Measurements from ENCODE around the gene CHD2. TPM values are rescaled to one million over a fixed set of nuclear protein-coding genes. Genes with fewer than 3 reads are reported as not detected.

CHD2 gene
- total RNA-seq, 1 experiment from 2014 or later = 120 TPM

- ChIA-PET CTCF (no interaction called here), POLR2A (ENCODE audit: unreplicated experiment) (no interaction called here)
- Histone ChIP-seq H3F3A (ENCODE audit: insufficient read depth, low read depth) (peaks cover 81% of the 10 kb centered on the region), H3K4me2 (no peak overlapping the region), H3K36me3 (ENCODE audit: low read depth) (peaks cover 19% of the 10 kb centered on the region), H3K4me3 (no peak overlapping the region), H3K79me2 (ENCODE audit: low read depth) (peaks cover 100% of the 10 kb centered on the region), H3K9me3 (ENCODE audit: insufficient read depth, low read depth) (no peaks in the 10 kb centered on the region), H4K20me1 (ENCODE audit: insufficient read depth) (0 out of 2 replicates have a peak, but pooled peaks cover 3% of the 10 kb centered on the region), H3K4me1 (replicated peaks; ENCODE audit: insufficient read depth) (peaks cover 85% of the 10 kb centered on the region), H3K27ac (no peak overlapping the region), H3K27me3 (ENCODE audit: insufficient read depth, low read depth) (no peaks in the 10 kb centered on the region), H3K9me2 (ENCODE audit: insufficient read depth) (no peaks in the 10 kb centered on the region), H2AFZ (no peak overlapping the region)
- no TSS peak for BruUV-seq (replicated peaks)
- intact Hi-C loops (cut with micrococcal nuclease; ENCODE audit: unreplicated experiment) = no loop called here
- DNase-seq = no peak
- TF ChIP-seq EZH2 (IDR thresholded peaks at IDR 0.05; ENCODE audit: low read depth) = no peak
- TF ChIP-seq, protein P1, sequence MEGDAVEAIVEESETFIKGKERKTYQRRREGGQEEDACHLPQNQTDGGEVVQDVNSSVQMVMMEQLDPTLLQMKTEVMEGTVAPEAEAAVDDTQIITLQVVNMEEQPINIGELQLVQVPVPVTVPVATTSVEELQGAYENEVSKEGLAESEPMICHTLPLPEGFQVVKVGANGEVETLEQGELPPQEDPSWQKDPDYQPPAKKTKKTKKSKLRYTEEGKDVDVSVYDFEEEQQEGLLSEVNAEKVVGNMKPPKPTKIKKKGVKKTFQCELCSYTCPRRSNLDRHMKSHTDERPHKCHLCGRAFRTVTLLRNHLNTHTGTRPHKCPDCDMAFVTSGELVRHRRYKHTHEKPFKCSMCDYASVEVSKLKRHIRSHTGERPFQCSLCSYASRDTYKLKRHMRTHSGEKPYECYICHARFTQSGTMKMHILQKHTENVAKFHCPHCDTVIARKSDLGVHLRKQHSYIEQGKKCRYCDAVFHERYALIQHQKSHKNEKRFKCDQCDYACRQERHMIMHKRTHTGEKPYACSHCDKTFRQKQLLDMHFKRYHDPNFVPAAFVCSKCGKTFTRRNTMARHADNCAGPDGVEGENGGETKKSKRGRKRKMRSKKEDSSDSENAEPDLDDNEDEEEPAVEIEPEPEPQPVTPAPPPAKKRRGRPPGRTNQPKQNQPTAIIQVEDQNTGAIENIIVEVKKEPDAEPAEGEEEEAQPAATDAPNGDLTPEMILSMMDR (conservative IDR thresholded peaks at IDR 0.05) = no peak
These were observed 10.3 kb downstream of the CHD2 start for GRCh38 chr15:92910451-92910850.

DNA sequence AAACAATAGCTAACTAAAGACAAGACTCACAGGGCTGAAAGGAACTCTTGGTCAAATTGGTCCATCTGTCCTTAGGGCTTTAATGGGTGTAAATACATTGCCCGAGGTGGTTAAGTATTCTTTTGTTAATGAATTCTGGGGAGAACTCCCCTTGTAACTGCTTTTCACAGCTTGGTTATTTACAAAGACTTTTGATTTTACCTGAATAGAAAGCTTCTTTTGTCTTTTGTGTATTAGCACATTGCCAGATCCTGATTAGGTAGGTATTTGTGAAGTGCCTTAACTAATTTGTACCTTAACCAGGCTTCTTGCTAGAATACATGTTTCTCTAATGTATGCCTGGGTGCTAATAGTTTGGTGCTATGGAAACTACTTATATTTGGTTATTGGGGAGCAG is 14.0 kb downstream of the CHD2 start:
- Histone ChIP-seq H4K20me1 (ENCODE audit: insufficient read depth) (no peaks in the 10 kb centered on the region), H3K79me2 (ENCODE audit: low read depth) (peaks cover 95% of the 10 kb centered on the region), H3K9me2 (ENCODE audit: insufficient read depth) (no peaks in the 10 kb centered on the region), H2AFZ (no peak overlapping the region), H3K36me3 (ENCODE audit: low read depth) (peaks cover 20% of the 10 kb centered on the region), H3K9me3 (ENCODE audit: insufficient read depth, low read depth) (no peaks in the 10 kb centered on the region), H3K4me3 (peak overlapping the region; percentile 32; the same call in 1 of the 2 replicates), H3K27ac (peak overlapping the region; percentile 97), H3K27me3 (ENCODE audit: insufficient read depth, low read depth) (no peaks in the 10 kb centered on the region), H3K4me2 (peak overlapping the region; percentile 58), H3F3A (ENCODE audit: insufficient read depth, low read depth) (peaks cover 84% of the 10 kb centered on the region), H3K4me1 (replicated peaks; ENCODE audit: insufficient read depth) (peaks cover 85% of the 10 kb centered on the region)
- POLR2A ChIA-PET (ENCODE audit: unreplicated experiment) = interaction anchor here (0.6 to 0.8 kb wide), 3 partner anchors 94 to 249 kb away, joined by 3 to 5 read pairs (median 4); no protein-coding TSS in a partner anchor
- DNase-seq = no peak
- CTCF ChIA-PET = interaction anchor here (0.6 kb wide), 1 partner anchor 39 kb away, joined by 3 read pairs; no protein-coding TSS in a partner anchor
- intact Hi-C loops (cut with micrococcal nuclease; ENCODE audit: unreplicated experiment) = loop anchor here (2.0 kb wide), 1 partner anchor 25 kb away; no protein-coding TSS in a partner anchor
- TF ChIP-seq, protein P1 (conservative IDR thresholded peaks at IDR 0.05) = no peak
- TF ChIP-seq EZH2 (IDR thresholded peaks at IDR 0.05; ENCODE audit: low read depth) = no peak
- no TSS peak for BruUV-seq (replicated peaks)

DNA sequence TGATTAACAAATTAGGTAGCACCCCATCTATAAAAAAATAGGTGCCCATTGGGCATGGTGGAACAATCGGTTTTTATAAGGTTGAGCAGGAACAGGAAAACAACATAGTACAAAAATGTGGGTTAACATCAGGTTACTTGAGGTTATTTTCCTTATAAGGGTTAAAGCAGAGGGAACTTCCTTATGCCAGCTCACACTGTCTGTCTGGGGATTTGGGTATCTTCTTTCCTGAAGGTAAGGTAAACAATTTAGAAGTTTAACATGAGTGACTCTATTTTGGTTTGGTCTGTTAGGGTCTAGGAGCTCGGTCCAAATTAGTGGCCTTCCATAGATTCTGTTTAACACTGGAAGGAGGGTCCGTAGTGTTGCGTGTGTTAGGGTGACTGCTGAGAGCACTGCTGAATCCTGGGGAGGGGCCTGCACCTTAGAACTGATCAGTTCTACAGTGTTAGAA is 14.7 kb downstream of the CHD2 start:
- ChIA-PET POLR2A (ENCODE audit: unreplicated experiment) (interaction anchor here (0.6 to 0.8 kb wide), 2 partner anchors 249 to 800 kb away, joined by 5 to 8 read pairs; no protein-coding TSS in a partner anchor), CTCF (no interaction called here)
- Histone ChIP-seq H3K4me2 (peak overlapping the region; percentile 58), H2AFZ (no peak overlapping the region), H3K4me3 (peak overlapping the region; percentile 32; the same call in 1 of the 2 replicates), H4K20me1 (ENCODE audit: insufficient read depth) (no peaks in the 10 kb centered on the region), H3K36me3 (ENCODE audit: low read depth) (peaks cover 26% of the 10 kb centered on the region), H3K27me3 (ENCODE audit: insufficient read depth, low read depth) (no peaks in the 10 kb centered on the region), H3K9me2 (ENCODE audit: insufficient read depth) (no peaks in the 10 kb centered on the region), H3K27ac (peak overlapping the region; percentile 97), H3K79me2 (ENCODE audit: low read depth) (peaks cover 95% of the 10 kb centered on the region), H3K4me1 (replicated peaks; ENCODE audit: insufficient read depth) (peaks cover 87% of the 10 kb centered on the region), H3F3A (ENCODE audit: insufficient read depth, low read depth) (peaks cover 91% of the 10 kb centered on the region), H3K9me3 (ENCODE audit: insufficient read depth, low read depth) (no peaks in the 10 kb centered on the region)
- peak in 1 of 2 experiments; percentile 63 for DNase-seq
- TF ChIP-seq EZH2 (IDR thresholded peaks at IDR 0.05; ENCODE audit: low read depth) = no peak
- TF ChIP-seq, protein P1 (conservative IDR thresholded peaks at IDR 0.05) = no peak
- BruUV-seq (replicated peaks) = no TSS peak
- intact Hi-C loops (cut with micrococcal nuclease; ENCODE audit: unreplicated experiment) = loop anchor here (2.0 kb wide), 1 partner anchor 26 kb away; no protein-coding TSS in a partner anchor
